Activated CD4-positive, alpha-beta T cell treated with anti-CD3 and anti-CD28 coated beads for 4 hours (primary cell): Measurements from ENCODE around the gene GK.
"Not testable (repeated sequence)": the region's sequence is repeated elsewhere in the genome, so short reads cannot be mapped to it uniquely, and the experiment has no call there.

ENCODE experiments used
- DNase-seq, 2 donors: peaks; one replicate each; pipeline ENCODE4 v3.0.0-alpha.2; 2020

The GK gene

DNA sequence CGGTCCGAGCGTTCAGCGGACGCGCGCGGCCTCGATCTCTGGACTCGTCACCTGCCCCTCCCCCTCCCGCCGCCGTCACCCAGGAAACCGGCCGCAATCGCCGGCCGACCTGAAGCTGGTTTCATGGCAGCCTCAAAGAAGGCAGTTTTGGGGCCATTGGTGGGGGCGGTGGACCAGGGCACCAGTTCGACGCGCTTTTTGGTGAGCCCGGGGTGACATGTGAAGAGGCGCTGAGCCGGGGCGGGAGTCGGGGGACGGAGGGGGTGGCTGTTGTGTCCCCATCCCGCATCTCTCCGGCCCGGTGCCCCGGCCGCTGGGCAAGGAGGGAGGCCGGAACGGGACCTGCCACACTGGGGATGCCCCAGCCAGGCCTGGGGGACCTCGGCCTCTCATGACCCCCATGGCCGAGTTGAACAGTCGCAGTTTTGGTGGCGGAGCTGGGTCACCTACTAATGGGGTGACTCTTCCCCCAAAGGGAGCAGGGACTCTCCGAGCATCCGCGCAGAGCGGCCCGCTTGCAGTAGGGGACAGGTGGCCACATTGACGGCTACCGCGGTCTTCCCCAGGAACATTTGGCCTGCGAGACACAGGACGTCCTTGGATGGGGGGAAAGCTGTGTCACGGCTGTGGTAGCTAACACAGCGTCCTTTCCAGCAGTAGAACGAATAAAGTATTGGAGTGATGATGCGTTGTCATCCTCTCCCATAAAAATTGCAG is at the start of gene GK:
TSS of gene GK (plus strand) at position 9 of the 717 bp plus-strand sequence. CDS start at position 124, 115 bp downstream.
- DNase-seq: no peak

DNA sequence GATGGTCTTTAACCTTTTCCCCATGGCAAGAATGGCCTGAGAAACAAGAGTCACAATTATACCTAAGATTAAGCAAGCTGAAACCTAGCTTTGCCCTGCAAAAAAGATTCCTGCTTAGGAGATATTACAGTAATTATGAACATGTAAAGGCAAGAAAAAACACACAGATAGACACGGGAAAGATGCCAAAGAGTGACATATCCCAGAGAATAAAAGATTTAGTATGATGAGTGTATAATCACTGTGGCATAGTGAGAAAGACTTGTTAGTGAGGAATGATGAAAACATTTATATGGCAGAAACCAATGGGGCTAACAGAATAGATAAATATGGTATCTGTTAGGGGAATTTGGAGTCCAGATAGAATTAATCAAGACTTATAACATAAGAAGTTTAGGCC is 46.1 kb upstream of the GK start:
- DNase-seq: no peak

DNA sequence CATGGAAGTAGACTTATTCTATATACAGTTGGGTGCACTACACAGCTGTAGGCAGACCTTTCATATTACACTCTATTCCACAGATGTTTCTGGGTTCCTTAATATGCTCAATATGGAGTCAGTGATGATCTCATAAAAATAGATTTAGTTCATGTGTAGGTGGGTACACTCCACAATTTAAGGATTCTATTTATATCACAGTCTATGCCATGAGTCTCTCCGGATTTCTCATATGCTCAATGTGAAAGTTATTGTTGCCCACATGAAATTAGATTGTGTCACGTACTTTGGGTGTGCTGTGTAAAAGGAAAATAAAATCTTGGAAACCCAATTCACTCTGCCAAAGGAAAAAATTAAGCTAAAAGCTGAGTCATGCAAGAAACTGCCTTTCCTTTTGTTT is 43.2 kb upstream of the GK start:
- DNase-seq: no peak

DNA sequence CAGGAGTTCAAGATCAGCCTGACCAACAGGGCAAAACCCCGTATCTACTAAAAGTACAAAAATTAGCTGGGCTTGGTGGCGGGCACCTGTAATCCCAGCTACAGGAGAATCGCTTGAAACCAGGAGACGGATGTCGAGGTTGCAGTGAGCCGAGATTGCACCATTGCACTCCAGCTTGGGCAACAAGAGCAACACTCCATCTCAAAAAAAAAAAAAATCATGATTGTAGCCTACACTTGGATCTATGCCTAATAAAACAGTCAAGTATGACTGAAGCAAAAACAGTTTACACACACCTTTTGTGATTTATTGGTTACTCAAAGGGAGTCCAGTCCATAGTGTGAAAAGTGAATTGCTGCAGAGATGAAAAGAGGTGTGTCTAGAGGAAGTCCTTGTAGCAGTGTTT is 41.0 kb upstream of the GK start:
- DNase-seq: no peak

DNA sequence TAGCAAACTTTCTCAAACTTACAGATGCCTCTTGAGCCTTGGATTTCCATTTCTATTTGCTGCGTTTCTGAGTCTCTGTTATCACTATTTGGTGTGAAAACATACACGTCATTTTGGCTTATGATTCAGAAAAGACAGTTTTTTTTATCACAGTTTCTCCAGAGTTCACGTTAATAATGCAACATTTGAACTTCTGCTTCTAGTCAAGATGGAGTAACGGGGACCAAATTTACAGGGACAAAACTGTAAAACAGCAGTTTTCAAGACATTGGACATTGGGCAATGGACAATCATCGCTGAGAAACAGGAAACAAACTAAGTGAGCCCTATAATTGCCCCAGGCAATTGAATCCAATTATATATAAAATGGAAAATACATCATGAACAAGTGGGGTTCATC is 39.5 kb upstream of the GK start:
- no peak for DNase-seq

DNA sequence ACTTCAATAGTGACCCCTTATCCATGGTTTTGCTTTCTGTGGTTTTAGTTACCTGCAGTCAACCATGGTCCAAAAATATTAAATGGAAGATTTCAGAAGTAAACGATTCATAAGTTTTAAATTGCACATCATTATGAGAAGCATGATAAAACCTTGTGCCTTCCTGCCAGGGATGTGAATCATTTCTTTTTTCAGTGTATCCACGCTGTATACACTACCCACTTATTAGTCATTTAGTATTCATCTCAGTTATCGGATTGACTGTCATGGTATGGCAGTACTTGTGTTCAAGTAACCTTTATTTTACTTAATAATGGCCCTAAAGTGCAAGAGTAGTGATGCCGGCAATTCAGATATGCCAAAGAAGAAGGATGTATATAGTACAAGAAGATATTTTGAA is 38.0 kb upstream of the GK start:
- DNase-seq: no peak

DNA sequence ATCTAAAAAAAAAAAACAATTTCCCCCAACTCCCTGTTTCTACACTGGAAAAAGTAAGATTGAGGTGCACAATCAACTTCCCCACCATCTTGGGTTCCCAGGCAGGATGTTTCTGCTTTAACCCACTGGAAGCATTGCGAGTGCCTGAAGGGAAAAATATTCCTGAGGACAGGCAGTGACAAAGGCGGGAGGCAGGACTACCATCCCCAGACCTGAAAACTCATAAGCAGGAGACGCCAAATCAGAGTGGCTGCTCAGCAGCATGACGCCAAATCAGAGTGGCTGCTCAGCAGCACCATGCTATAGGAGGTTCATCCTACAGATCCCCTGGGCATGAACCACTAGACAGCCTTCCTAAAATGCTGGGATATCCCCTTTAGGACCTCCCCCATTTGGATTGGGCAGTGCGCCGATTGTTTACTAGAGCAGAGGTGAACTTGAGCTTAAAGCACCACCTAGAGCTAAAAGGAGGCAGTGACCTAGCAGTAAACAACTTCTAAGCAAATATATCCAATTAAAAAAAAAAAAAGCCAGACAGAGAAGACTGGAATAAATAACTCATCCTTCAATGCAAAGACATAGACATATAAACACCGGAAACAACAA is 35.0 kb upstream of the GK start:
- no peak for DNase-seq

DNA sequence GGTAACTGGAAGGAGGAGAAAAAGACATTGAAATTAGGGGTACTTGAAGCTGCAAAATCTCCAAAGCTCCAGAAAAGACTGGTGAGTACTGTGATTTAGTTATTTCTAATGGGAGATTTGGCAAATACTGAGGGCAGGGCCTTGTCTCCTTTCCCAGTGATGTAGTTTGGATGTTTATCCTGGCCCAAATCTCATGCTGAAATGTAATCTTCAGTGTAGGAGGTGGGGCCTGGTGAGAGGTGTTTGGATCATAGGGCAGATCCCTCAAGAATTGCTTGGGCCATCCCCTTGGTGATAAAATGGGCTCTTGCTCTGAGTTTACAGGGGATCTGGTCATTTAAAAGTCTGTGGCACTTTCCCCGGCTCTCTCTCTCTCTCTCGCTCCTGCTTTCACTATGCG is 33.1 kb upstream of the GK start:
- no peak for DNase-seq

DNA sequence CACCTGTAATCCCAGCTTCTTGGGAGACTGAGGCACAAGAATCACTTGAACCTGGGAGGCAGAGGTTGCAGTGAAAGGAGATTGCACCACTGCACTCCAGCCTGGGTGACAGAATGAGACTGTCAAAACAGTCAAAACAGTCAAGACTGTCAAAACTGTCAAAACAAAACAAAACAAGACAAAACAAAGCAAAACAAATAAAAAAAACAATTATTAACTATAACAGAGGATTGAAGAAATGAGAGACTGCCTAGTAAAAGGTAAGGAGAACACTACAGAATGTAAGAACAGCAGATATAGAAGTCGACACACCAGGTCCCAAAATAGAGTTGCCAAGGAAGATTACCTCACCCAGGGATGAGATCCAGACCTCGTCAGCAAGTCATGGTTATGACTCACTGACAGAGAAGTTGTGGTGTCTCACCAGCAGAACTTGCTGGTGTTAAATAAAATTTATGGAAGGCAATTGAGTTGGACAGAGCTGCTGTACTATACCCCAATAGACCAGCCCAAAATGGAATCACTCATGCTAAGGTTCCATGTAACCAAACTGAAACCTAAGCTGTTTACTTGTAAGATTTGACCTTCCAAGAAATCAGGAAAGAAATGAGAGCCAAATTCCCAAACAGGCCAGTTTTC is 32.1 kb upstream of the GK start:
- no peak for DNase-seq

DNA sequence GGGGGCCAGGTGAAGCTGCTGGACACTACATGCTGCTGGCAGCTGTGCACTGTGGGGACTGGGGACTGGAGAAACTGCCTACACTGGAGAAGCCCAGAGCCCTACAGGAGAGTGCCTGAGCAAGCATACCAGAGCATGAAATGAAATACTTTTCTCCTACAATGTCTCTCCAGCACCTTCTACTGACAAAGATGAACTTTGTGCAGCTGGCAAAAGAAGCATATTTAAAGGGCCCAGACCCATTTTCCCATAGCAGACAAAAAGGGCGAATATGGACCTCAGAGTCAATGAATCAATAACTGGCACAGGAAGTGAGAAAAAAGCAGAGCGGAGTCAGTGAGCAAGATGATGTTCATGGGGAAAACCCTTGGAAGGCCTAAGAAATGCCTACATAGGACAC is 30.9 kb upstream of the GK start:
- DNase-seq: no peak

DNA sequence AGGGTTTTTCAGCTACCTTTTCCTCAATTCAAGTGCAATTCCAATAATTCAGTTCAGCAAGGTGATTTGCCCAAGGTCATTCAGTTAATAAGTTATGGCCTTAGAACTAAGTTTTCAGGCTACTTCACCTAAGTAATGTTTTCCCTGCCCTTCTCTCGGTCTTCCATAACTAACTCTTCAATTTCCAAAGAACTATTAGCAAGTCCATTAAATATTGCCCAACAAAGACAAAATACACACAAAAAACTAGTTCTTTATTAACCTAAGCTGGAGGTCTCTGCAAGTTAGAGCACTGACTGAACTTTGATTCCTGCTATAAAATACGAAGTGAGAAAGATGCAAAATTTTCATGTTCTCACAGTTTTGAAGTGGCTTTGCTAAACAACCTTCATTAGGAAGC is 26.8 kb upstream of the GK start:
- DNase-seq: no peak

DNA sequence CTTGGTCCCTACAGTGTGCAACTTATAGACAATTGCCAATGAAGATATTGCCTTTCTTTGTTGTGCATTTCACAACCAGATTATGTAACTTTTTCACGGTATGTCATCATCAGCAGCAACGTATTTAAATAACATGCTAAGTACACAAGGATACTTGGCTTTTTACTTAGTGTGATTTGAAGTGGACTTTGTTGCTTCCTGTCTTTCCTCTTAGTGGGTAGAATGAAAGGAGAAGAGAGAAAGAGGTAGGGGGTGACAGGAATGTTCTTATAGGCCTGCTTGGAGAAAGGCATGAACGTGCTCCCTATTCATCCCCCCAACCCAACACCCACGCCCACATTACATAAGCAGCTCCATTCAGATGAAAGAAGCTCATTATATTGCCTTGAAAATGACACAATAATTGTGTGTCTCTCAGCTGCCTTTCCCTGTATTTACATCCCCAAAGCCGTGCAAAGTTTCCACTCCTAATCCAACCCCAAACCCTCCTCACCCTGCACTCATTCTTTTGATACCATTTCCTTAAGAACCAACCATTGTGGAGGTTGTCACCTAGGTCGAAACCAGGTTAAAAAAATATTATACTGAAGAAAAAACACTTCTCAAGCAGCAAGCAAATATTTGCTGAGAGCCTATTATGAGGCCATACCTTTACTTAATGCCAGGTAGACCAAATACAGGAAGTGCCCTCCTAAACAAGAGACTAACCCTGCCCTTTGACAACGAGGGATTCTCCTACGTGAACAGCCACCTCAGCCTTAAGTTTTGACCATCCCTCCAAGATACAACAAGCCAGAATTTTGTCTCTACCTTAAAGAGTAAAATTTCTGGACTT is 25.2 kb upstream of the GK start:
- DNase-seq: no peak

DNA sequence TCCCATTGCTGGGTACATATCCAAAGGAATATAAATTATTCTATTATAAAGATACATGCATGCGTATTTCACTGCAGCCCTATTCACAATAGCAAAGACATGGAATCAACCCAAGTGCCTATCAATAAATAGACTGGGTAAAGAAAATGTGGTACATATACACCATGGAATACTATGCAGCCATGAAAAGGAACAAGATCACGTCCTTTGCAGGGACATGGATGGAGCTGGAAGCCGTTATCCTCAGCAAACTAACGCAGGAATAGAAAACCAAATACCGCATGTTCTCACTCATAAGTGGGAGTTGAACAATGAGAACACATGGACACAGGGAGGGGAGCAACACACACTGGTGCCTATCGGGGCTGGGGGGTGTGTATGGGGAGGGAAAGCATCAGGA is 19.2 kb upstream of the GK start:
- DNase-seq: not testable (repeated sequence)

DNA sequence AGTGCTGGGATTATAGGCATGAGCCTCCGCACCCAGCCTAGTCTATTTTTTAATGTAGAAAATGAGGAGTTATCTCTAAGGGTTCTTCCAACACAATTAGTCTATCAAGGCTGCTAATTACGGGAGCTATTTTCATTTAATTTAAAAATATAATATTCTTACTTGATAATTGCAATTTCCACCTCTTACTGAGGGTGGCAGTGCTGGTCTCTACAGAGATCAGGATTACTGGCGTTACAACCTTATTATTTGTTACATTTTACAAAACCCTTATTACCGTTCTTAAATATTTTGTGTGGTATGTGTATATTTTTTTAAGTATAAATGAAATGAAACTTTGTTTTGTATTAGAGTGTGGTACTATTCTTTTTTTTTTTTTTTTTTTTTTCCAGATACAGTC is 17.6 kb upstream of the GK start:
- DNase-seq: no peak

DNA sequence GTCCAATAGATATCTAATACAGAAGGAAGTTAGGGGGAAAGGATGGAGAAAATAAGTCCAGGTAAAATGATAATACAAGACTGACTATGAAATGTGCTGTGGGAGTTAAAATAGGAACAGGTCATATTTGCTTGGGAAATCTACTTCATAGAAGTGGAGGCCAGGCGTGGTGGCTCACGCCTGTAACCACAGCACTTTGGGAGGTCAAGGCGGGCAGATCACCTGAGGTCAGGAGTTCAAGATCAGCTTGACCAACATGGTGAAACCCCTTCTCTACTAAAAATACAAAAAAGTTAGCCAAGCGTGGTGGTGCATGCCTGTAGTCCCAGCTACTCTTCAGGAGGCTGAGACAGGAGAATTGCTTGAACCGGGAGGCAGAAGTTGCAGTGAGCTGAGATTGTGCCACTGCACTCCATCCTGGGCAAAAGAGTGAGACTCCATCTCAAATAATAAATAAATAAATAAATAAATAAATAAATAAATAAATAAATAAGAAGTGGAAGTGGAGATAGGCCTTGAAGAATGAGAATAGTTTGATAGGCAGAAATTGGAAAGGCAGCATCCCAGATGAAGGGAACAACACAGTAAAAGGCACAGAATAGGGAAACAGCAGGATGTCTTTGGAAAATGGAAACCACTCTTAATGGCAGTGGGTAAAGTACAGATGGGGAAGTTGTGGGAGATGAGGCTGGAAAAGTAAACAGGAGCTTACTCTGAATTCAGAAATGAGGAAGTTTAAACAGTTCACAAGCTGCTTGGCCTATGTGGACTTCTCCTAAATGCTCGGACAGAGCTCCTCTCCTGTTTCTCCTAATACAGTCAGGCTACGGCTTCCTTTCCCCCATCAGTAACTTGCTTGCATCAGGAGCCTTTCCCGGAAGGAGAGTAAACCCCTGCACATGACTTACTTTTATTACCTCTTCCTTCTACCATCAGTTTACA is 15.1 kb upstream of the GK start:
- no peak for DNase-seq

DNA sequence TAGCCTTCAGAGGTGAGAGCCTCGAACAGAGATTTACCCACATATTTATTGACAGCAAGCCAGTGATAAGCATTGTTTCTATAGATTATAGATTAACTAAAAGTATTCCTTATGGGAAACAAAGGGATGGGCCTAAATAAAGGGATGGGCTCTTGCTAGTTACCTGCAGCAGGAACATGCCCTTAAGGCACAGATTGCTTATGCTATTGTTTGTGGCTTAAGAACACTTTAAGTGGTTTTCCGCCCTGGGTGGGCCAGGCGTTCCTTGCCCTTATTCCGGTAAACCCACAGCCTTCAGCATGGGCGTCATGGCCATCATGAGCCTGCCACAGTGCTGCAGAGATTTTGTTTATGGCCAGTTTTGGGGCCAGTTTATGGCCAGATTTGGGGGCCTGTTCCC is 13.5 kb upstream of the GK start:
- DNase-seq: not testable (repeated sequence)

DNA sequence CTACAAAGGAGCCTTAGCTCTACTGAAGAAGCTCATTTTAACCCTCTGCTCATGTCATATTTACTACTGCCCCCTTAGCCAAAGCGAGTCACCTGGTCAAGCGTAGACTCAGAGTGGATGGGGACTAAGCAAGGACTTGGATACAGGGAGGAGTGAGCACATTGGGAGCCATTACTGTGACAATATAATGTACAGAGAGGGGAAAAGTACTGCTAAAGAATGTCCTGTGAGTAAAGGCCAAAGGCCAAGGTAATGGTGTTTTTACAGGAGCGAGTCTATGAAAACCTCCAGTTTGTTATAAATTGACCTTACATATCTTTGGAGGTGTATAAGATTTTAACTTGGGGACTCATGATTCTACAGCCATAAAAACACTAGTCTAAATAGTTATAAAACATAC is 10.6 kb upstream of the GK start:
- DNase-seq: no peak

DNA sequence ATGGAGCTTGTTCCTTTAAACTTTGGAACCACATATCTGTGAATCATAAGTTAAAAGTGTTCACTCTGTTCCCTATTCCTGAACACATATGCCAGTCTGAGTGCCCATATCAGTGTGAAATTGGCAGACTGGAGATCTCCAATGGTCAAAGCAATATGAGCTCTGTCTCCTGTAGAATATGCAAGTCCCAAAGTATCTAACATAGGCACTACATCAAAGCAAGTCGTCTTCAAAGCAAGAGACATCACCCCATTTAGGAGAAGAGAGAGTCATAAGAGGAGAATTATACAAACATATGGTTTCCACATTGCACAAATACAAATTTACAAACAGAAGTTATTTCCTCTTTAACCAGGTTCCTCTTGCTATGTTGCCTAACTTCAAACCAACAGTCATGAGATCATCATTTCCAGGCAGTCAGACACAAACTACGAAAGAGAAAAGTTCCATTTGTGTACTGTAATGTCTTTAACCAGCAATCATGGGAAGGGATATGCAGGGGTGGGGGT is 9.9 kb upstream of the GK start:
- no peak for DNase-seq

DNA sequence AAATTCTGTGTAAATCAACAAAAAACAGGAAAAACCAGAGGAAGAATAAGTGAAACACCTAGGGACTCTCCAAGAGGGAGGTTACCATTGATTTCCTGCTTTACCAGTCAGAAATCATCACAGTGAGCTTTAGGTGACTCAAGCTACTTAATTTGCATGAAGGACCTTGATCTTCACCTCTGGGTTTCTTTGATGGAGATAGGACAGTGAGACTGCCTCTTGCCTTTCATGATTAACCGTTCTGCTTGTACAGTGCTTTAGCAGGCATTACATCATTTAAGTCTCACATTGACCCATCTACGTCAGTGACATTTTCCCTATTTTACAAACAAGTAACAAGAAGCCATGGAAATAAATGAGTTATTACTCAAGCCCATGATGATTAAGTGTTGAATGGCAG is 3.4 kb upstream of the GK start:
- no peak for DNase-seq

DNA sequence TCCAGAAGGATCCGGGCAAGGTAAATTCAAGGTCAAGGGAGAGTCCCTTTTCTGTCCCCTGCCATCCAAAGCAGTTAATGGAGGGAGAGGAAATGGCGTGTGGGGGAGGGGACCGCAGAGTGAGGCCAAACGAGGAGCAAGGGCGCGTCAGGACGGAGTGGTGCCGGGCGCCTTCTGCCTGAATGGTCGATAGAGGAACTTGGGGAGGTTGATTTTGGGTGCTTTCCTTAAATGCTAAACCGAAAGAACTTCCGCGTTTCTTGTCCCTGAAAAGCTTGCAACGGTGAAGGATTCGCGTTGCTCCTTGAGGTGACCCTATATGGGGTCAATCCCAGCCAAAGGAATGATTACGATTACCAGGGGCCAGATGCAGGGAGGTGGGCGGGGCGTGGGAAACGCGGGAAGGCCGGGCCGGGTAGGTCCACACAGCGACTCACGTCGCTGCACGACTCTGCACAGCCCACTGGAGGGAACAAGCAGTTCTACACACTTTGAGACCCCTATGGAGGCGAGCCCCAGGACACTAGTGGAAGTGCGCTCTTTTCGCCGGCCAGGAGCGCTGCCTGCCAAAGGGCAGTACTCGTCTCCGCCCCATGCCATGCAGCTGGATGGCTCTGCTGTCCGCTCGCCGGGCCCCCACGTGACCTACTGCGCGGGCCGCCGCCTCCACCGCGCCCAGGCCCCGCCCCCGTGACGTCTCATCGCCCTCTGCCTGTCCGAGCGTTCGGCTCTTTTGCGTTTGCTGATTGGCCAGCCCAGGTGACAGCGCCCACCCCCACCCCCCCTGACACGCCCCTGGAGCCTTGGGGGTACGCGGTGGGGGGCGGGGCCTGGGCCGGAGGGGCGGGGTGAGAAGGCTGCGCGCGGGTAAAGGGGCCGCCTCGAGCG is 452 bp upstream of the GK start:
- DNase-seq: peak; percentile 86

DNA sequence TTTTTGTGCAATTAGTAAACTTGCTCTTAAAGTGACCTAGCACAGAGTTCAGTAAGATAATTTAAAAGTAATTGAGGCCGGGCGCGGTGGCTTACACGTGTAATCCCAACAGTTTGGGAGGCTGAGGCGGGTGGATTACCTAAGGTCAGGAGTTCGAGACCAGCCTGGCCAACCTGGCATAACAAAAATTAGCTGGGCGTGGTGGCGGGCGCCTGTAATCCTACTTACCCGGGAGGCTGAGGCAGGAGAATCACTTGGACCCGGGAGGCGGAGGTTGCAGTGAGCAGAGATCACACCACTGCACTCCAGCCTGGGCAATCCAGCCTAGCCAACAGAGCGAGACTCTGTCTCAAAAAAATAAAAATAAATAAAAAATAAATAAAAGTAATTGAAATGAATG is 1.2 kb downstream of the GK start:
- DNase-seq: not testable (repeated sequence)
